Measurements from ENCODE around the gene MORN3.
"Not testable (repeated sequence)": the region's sequence is repeated elsewhere in the genome, so short reads cannot be mapped to it uniquely, and the experiment has no call there.

The MORN3 gene

GRCh38 chr12:121669521-121669900 is at the start of gene MORN3:
MORN3 (minus strand) TSS chr12:121669654; CDS start chr12:121669483, 171 bp downstream.
- no peak for DNase-seq (ENCODE audit: extremely low read depth, low read depth)
- H3K4me3 ChIP-seq (replicated peaks; ENCODE audit: low read depth, low read length): no peak within 1 kb of the TSS
- no peak for TF ChIP-seq CTCF (IDR thresholded peaks at IDR 0.05; ENCODE audit: low read depth, low read length, missing control alignments)

- DNase-seq (ENCODE audit: extremely low read depth, low read depth): no peak
- no peak for TF ChIP-seq CTCF (IDR thresholded peaks at IDR 0.05; ENCODE audit: low read depth, low read length, missing control alignments)
- H3K4me3 ChIP-seq (replicated peaks; ENCODE audit: low read depth, low read length): no peak overlapping the region
Measured at GRCh38 chr12:121718653-121719239, 49.3 kb upstream of the MORN3 start.

- peak; percentile 92 for DNase-seq (ENCODE audit: extremely low read depth, low read depth)
- H3K4me3 ChIP-seq (replicated peaks; ENCODE audit: low read depth, low read length): no peak overlapping the region
Measured at GRCh38 chr12:121717041-121717699, 47.7 kb upstream of the MORN3 start.

GRCh38 chr12:121715862-121716435 is 46.5 kb upstream of the MORN3 start:
- 0 out of 2 replicates have a peak overlapping the region, but pooled peaks have one; percentile 2 for H3K4me3 ChIP-seq (replicated peaks; ENCODE audit: low read depth, low read length)
- DNase-seq (ENCODE audit: extremely low read depth, low read depth): no peak
- no peak for TF ChIP-seq CTCF (IDR thresholded peaks at IDR 0.05; ENCODE audit: low read depth, low read length, missing control alignments)

More at GRCh38 chr12:121717041-121717699, 47.7 kb upstream of the MORN3 start:
- TF ChIP-seq CTCF (IDR thresholded peaks at IDR 0.05; ENCODE audit: low read depth, low read length, missing control alignments): no peak

- peak overlapping the region; percentile 13; the same call in 1 of the 2 replicates for H3K4me3 ChIP-seq (replicated peaks; ENCODE audit: low read depth, low read length)
- DNase-seq (ENCODE audit: extremely low read depth, low read depth): not testable (repeated sequence)
Measured at GRCh38 chr12:121715055-121715454, 45.6 kb upstream of the MORN3 start.

GRCh38 chr12:121713793-121714192 is 44.3 kb upstream of the MORN3 start:
- no peak for DNase-seq (ENCODE audit: extremely low read depth, low read depth)
- peak overlapping the region; percentile 91 for H3K4me3 ChIP-seq (replicated peaks; ENCODE audit: low read depth, low read length)
- no peak for TF ChIP-seq CTCF (IDR thresholded peaks at IDR 0.05; ENCODE audit: low read depth, low read length, missing control alignments)

- no peak for DNase-seq (ENCODE audit: extremely low read depth, low read depth)
- TF ChIP-seq CTCF (IDR thresholded peaks at IDR 0.05; ENCODE audit: low read depth, low read length, missing control alignments): no peak
- peak overlapping the region; percentile 91 for H3K4me3 ChIP-seq (replicated peaks; ENCODE audit: low read depth, low read length)
Measured at GRCh38 chr12:121713257-121713777, 43.9 kb upstream of the MORN3 start.

Measured in HFF-Myc (cell line).